HepG2 (cell line): Measurements from ENCODE around the gene UNC79. TPM values are rescaled to one million over a fixed set of nuclear protein-coding genes. Genes with fewer than 3 reads are reported as not detected.

ENCODE experiments used
- ATAC-seq: fragments of 200-7000 bp; cut with Tn5 transposase; 3 replicates; pipeline ENCODE4 v1.9.1; 2020; ENCODE audit warnings: mild to moderate bottlenecking, moderate library complexity
- BruUV-seq: library from RNA; stranded (reverse); fragments of 400-500 nt; replicated peaks from 2 replicates; lab custom pipeline; 2021; lab: Mats Ljungman, UMichigan
- CTCF ChIA-PET: fragments of 300-600 bp; formaldehyde crosslinking; extraction: SDS; loops from one replicate; lab custom pipeline; 2021; ENCODE audit warnings: low total read pairs, inconsistent platforms, low intra/inter-chr PET ratio; lab: Yijun Ruan, JAX
- POLR2A ChIA-PET: fragments of 350-600 bp; sonication (Branson Sonifier 250); formaldehyde crosslinking; loops from one replicate; lab custom pipeline; 2020; ENCODE audit warnings: antibody characterized with exemption, inconsistent platforms; lab: Yijun Ruan, JAX
- DNase-seq: peaks from one replicate; pipeline ENCODE4 v3.0.0-alpha.2; 2015; ENCODE audit warnings: low spot score
- FAIRE-seq: peaks from 3 replicates; lab custom pipeline; 2011; peaks lifted over from hg19 to GRCh38; lab: Jason Lieb, UNC
- H2AFZ ChIP-seq: one replicate; pipeline ENCODE4 v1.6.1; 2011; ENCODE audit warnings: low read length, inconsistent platforms
- H3K27ac ChIP-seq: fragments of 300-600 bp; 3 replicates; pipeline ENCODE4 v1.8.0; 2011; ENCODE audit warnings: mixed run types, mild to moderate bottlenecking, mixed read lengths, low read length, inconsistent platforms; ENCODE audit not compliant: insufficient read depth; ENCODE audit errors: extremely low read length
- H3K27me3 ChIP-seq, 2 experiments: fragments of 200-600 bp in 1 of 2; 2 replicates in 1 of 2; 3 replicates in 1 of 2; pipeline versions ENCODE4 v1.6.0 to v1.8.0; 2011; ENCODE audit warnings: low read length in 2 of 2, mild to moderate bottlenecking in 2 of 2, moderate library complexity in 2 of 2, inconsistent platforms in 1 of 2; ENCODE audit not compliant: insufficient read depth in 2 of 2, control insufficient read depth in 1 of 2
- H3K36me3 ChIP-seq, 2 experiments: fragments of 200-600 bp in 1 of 2; replicated peaks in 1 of 2; 2 replicates in 1 of 2; 3 replicates in 1 of 2; pipeline versions ENCODE4 v1.5.1 to v1.8.0; 2011; ENCODE audit warnings: low read length in 2 of 2, inconsistent platforms in 1 of 2; ENCODE audit not compliant: insufficient read depth in 2 of 2, control insufficient read depth in 1 of 2
- H3K4me1 ChIP-seq: 2 replicates; pipeline ENCODE4 v1.5.1; 2012; ENCODE audit warnings: low read length, inconsistent platforms; ENCODE audit not compliant: insufficient read depth
- H3K4me2 ChIP-seq: 2 replicates; pipeline ENCODE4 v1.6.0; 2011; ENCODE audit warnings: low read depth, low read length, inconsistent platforms
- H3K4me3 ChIP-seq, 3 experiments: fragments of 200-600 bp in 1 of 3; sonication (generic), shearing (Covaris generic) in 1 of 3; replicated peaks in 1 of 3; 2 replicates each; pipeline ENCODE4 v1.5.1; 2011 to 2016; ENCODE audit warnings: low read length in 3 of 3, inconsistent platforms in 2 of 3, low read depth in 2 of 3, mild to moderate bottlenecking in 2 of 3, control low read depth in 1 of 3, mixed read lengths in 1 of 3; ENCODE audit not compliant: insufficient read depth in 1 of 3
- H3K79me2 ChIP-seq: one replicate; pipeline ENCODE4 v1.6.1; 2011; ENCODE audit warnings: low read length, inconsistent platforms; ENCODE audit not compliant: insufficient read depth
- H3K9ac ChIP-seq: 2 replicates; pipeline ENCODE4 v1.6.0; 2011; ENCODE audit warnings: mild to moderate bottlenecking, low read depth, low read length, inconsistent platforms; ENCODE audit not compliant: insufficient read depth
- H3K9me3 ChIP-seq: 2 replicates; pipeline ENCODE4 v1.5.1; 2012; ENCODE audit warnings: mild to moderate bottlenecking, low read length
- H4K20me1 ChIP-seq: 2 replicates; pipeline ENCODE4 v1.6.0; 2011; ENCODE audit warnings: inconsistent platforms, mild to moderate bottlenecking, low read length, moderate library complexity; ENCODE audit not compliant: insufficient read depth
- ATAD3A ChIP-seq: sonication (generic); formaldehyde crosslinking; IDR thresholded peaks from 2 replicates; pipeline ENCODE4 v1.4.0; 2020; ENCODE audit warnings: missing genetic modification reagents
- ATF3 ChIP-seq: sonication (generic); formaldehyde crosslinking; IDR thresholded peaks from 2 replicates; pipeline ENCODE4 v1.4.0; 2020; ENCODE audit warnings: missing genetic modification reagents
- DNMT3B ChIP-seq: conservative IDR thresholded peaks from 2 replicates; pipeline ENCODE4 v1.6.1; 2016; ENCODE audit warnings: missing biosample characterization, control low read depth
- FOXP4 ChIP-seq: sonication (generic); formaldehyde crosslinking; IDR thresholded peaks from 2 replicates; pipeline ENCODE4 v1.4.0; 2020; ENCODE audit warnings: missing genetic modification reagents
- GABPB1 ChIP-seq: IDR thresholded peaks from 2 replicates; pipeline ENCODE4 v1.6.1; 2016; ENCODE audit warnings: mild to moderate bottlenecking, missing genetic modification reagents, moderate library complexity, missing compliant biosample characterization
- HIC2 ChIP-seq: sonication (generic); formaldehyde crosslinking; IDR thresholded peaks from 2 replicates; pipeline ENCODE4 v1.9.0; 2022; ENCODE audit warnings: low read depth, missing genetic modification reagents
- JUN ChIP-seq: sonication (generic); formaldehyde crosslinking; IDR thresholded peaks from 2 replicates; pipeline ENCODE4 v1.4.0; 2020; ENCODE audit warnings: mild to moderate bottlenecking, missing genetic modification reagents
- KAT2B ChIP-seq: fragments of 150-350 bp; IDR thresholded peaks from 2 replicates; pipeline ENCODE4 v1.6.1; 2014; ENCODE audit warnings: low read depth, low read length, borderline replicate concordance
- KLF11 ChIP-seq: IDR thresholded peaks from 2 replicates; pipeline ENCODE4 v1.6.1; 2016; ENCODE audit warnings: missing compliant biosample characterization
- MYC ChIP-seq: sonication (generic); formaldehyde crosslinking; IDR thresholded peaks from 2 replicates; pipeline ENCODE4 v1.9.0; 2021; ENCODE audit warnings: missing genetic modification reagents, borderline replicate concordance
- POLR2A ChIP-seq, 2 experiments: IDR thresholded peaks; 2 replicates each; pipeline ENCODE4 v1.6.1; 2011; ENCODE audit warnings: low read depth in 2 of 2, low read length in 2 of 2, mild to moderate bottlenecking in 1 of 2, moderate library complexity in 1 of 2; ENCODE audit not compliant: insufficient read depth in 1 of 2
- SETDB1 ChIP-seq: sonication (generic); formaldehyde crosslinking; IDR thresholded peaks from 2 replicates; pipeline ENCODE4 v1.5.1; 2020; ENCODE audit warnings: missing genetic modification reagents, mild to moderate bottlenecking, borderline replicate concordance
- TBP ChIP-seq: sonication (generic); formaldehyde crosslinking; IDR thresholded peaks from 2 replicates; pipeline ENCODE4 v1.5.0; 2020; ENCODE audit warnings: missing genetic modification reagents
- ZBTB14 ChIP-seq: sonication (generic); formaldehyde crosslinking; IDR thresholded peaks from 2 replicates; pipeline ENCODE4 v1.4.0; 2020; ENCODE audit warnings: missing genetic modification reagents
- ZNF383 ChIP-seq: sonication (generic); formaldehyde crosslinking; IDR thresholded peaks from 2 replicates; pipeline ENCODE4 v1.4.0; 2020; ENCODE audit warnings: missing genetic modification reagents, mild to moderate bottlenecking, borderline replicate concordance
- ZNF431 ChIP-seq: sonication (generic); formaldehyde crosslinking; IDR thresholded peaks from 2 replicates; pipeline ENCODE4 v1.9.0; 2022; ENCODE audit warnings: missing genetic modification reagents, low read depth, mild to moderate bottlenecking, borderline replicate concordance
- ZNF629 ChIP-seq: sonication (generic); formaldehyde crosslinking; conservative IDR thresholded peaks from 2 replicates; pipeline ENCODE4 v1.5.0; 2020; ENCODE audit warnings: missing genetic modification reagents
- ZNF710 ChIP-seq: sonication (generic); formaldehyde crosslinking; IDR thresholded peaks from 2 replicates; pipeline ENCODE4 v1.5.0; 2020; ENCODE audit warnings: mild to moderate bottlenecking, missing genetic modification reagents, borderline replicate concordance
- ZNF782 ChIP-seq: sonication (generic); formaldehyde crosslinking; IDR thresholded peaks from 2 replicates; pipeline ENCODE4 v1.4.0; 2020; ENCODE audit warnings: missing genetic modification reagents, mild to moderate bottlenecking, borderline replicate concordance
- WGBS: methylation state at CpG from one replicate; pipeline ENCODE4 v1.1.6; 2017; ENCODE audit warnings: low lambda C conversion rate; 5-methylcytosine and 5-hydroxymethylcytosine counted together
- in situ Hi-C: cut with HindIII; loops from 2 replicates; pipeline ENCODE4 v1.10.0; 2017; ENCODE audit warnings: low pct_unique_long_range_greater_than_20kb; ENCODE audit not compliant: extremely low pct_ligation_motif_present
- intact Hi-C: fragments of 100-400 bp; cut with micrococcal nuclease; formaldehyde crosslinking; loops from one replicate; pipeline ENCODE4 v1.10.0; 2022; ENCODE audit not compliant: unreplicated experiment
- polyA plus RNA-seq, 8 experiments: library from polyadenylated mRNA; depleted of rRNA in 3 of 8; stranded (reverse) in 7 of 8; unstranded in 1 of 8; fragments of >200 nt; fragmentation: Illumina TruSeq in 4 of 8; extraction: Trizol in 4 of 8; gene quantifications; 2 replicates each; pipeline versions ENCODE4 v1.2.1 to v1.2.3, GENCODE V29; 2011 to 2016; ENCODE audit warnings: low read depth in 4 of 8, missing spikeins in 1 of 8, mixed read lengths in 1 of 8; ENCODE audit not compliant: insufficient read depth in 1 of 8
- total RNA-seq, 5 experiments: library from RNA; depleted of rRNA; stranded (reverse); fragments of >200 nt; fragmentation: Illumina TruSeq; extraction: Trizol; gene quantifications; 2 replicates each; pipeline ENCODE4 v1.2.3, GENCODE V29; 2016; ENCODE audit warnings: low read depth in 1 of 5

UNC79 gene
- total and polyA plus RNA-seq, 2 of the 13 experiments (the other 11 are each of a cell fraction or from before 2014, with no cell fraction given), result under 0.01 TPM; not detected in 1

GRCh38 chr14:93628048-93628447 is 197.3 kb downstream of the UNC79 start:
- H4K20me1 ChIP-seq, result no peaks in the 10 kb centered on the region
- H3K27me3 ChIP-seq, result peaks cover 4 to 34% of the 10 kb centered on the region in 2 experiments; a peak in 3 of 5 replicates
- CTCF ChIA-PET, result no interaction called here
- ATAC-seq (no peak), FAIRE-seq (no peak), DNase-seq (no peak)
- WGBS, result 0% methylated on average over 4 of the region's 4 CpGs
- no TSS peak for BruUV-seq
- H3K9ac ChIP-seq, result no peak overlapping the region
- in situ Hi-C loops (no loop called here), intact Hi-C loops (no loop called here)
- no peaks in the 10 kb centered on the region for H3K9me3 ChIP-seq
- no peak overlapping the region for H2AFZ ChIP-seq
- no peak overlapping the region for H3K4me3 ChIP-seq
- no peaks in the 10 kb centered on the region for H3K36me3 ChIP-seq
- no peaks in the 10 kb centered on the region for H3K79me2 ChIP-seq
- H3K4me2 ChIP-seq, result no peak overlapping the region
- POLR2A ChIA-PET, result no interaction called here
- no peaks in the 10 kb centered on the region for H3K4me1 ChIP-seq
- no peak overlapping the region for H3K27ac ChIP-seq
- TF ChIP-seq ZNF383 (CRISPR knock-in tag) (no peak), ATAD3A (no peak), POLR2A (IDR thresholded peaks at IDR 0.05; ENCODE audit: insufficient read depth in 1 of 2, low read depth in 2 of 2, low read length in 2 of 2) (no peak), ZNF710 (CRISPR knock-in tag) (no peak), ATF3 (CRISPR knock-in tag) (no peak), GABPB1 (no peak), MYC (CRISPR knock-in tag) (no peak), ZNF629 (CRISPR knock-in tag) (no peak), FOXP4 (CRISPR knock-in tag) (no peak), HIC2 (CRISPR knock-in tag) (no peak), ZNF431 (no peak), TBP (CRISPR knock-in tag) (no peak), JUN (CRISPR knock-in tag) (no peak), ZBTB14 (CRISPR knock-in tag) (no peak), SETDB1 (CRISPR knock-in tag) (no peak), ZNF782 (no peak), DNMT3B (CRISPR knock-in tag) (no peak), KAT2B (no peak), KLF11 (CRISPR knock-in tag) (no peak)
